Upper lobe of left lung (tissue), 4 donors: Measurements from ENCODE around the gene CBR4.

Experiments
- CTCF ChIP-seq, 6 experiments: fragments of 450-650 bp in 4 of 6; fragments of 200-600 bp in 2 of 6; sonication (generic) in 2 of 6; IDR thresholded peaks; one replicate each; pipeline ENCODE4 v1.5.1; 2016 to 2019; ENCODE audit warnings: antibody characterized with exemption in 6 of 6
- POLR2A ChIP-seq, 4 donors: fragments of 450-650 bp; IDR thresholded peaks; one replicate each; pipeline ENCODE4 v1.5.1; 2016 to 2017; ENCODE audit warnings: antibody characterized with exemption in 4 of 4, mild to moderate bottlenecking in 2 of 4

- TF ChIP-seq CTCF (IDR thresholded peaks at IDR 0.05) (no peak), POLR2A (IDR thresholded peaks at IDR 0.05) (no peak)
Observed at GRCh38 chr4:169014586-169014985, 4.5 kb upstream of the CBR4 start.
